Neural progenitor cell (in vitro differentiated cells): ENCODE results near the gene ANKRD2.

ENCODE experiments used
- EZH2 ChIP-seq: fragments of 200-600 bp; sonication (generic); IDR thresholded peaks from 2 replicates; pipeline ENCODE4 v1.6.1; 2017; ENCODE audit warnings: antibody characterized with exemption, mild to moderate bottlenecking, moderate library complexity
- EZH2phosphoT487 ChIP-seq: fragments of 200-600 bp; sonication (generic); IDR thresholded peaks from 2 replicates; pipeline ENCODE4 v1.6.1; 2017; ENCODE audit warnings: antibody characterized with exemption
- TF ChIP-seq, protein P1 (sequence below): fragments of 200-600 bp; sonication (generic); IDR thresholded peaks from 2 replicates; pipeline ENCODE4 v1.5.1; 2017; ENCODE audit warnings: antibody characterized with exemption, mild to moderate bottlenecking

DNA sequence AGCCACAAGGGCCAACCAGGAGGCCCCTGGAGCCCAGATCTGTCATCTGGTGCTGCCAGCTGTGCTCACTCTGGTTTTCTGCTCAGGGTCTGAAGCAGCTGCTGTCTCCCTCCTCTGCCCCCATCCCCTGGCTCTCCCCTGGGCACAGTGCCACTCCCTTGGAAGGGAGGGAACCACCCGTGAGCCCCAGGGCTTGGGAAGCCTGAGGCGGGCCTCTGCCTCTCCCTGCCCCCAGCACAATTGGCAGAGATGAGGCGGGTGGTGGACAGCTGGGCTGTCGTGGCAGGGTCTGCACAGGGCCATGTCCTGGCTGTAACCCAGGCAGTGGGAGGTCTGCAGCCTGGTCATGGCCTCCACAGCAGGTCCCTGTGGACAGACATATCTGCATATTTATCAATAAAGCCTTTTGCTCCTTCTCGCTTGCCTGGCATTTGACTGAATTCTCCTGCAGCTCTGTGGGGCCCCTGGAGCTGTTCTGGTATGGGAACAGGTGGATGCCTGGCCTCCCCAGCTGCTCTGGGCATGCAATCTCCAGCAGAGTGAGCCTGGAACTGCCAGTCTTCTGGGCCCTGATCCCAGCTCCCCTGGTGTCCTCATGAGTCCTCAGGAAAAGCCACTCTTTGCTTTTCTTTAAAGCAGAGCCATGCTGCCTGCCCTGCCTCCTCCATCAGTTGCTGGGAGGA, 1.6 kb upstream of the ANKRD2 start:
- TF ChIP-seq, protein P1, sequence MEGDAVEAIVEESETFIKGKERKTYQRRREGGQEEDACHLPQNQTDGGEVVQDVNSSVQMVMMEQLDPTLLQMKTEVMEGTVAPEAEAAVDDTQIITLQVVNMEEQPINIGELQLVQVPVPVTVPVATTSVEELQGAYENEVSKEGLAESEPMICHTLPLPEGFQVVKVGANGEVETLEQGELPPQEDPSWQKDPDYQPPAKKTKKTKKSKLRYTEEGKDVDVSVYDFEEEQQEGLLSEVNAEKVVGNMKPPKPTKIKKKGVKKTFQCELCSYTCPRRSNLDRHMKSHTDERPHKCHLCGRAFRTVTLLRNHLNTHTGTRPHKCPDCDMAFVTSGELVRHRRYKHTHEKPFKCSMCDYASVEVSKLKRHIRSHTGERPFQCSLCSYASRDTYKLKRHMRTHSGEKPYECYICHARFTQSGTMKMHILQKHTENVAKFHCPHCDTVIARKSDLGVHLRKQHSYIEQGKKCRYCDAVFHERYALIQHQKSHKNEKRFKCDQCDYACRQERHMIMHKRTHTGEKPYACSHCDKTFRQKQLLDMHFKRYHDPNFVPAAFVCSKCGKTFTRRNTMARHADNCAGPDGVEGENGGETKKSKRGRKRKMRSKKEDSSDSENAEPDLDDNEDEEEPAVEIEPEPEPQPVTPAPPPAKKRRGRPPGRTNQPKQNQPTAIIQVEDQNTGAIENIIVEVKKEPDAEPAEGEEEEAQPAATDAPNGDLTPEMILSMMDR, result no peak
- no peak for TF ChIP-seq EZH2
- no peak for TF ChIP-seq EZH2phosphoT487
